Germinal center (tissue), 1 donor: ENCODE data around the gene MAPRE2.

Experiments used
- DNase-seq: peaks from one replicate; pipeline ENCODE4 v3.0.0; 2012; ENCODE audit warnings: mixed read lengths, low spot score

MAPRE2 gene

DNA sequence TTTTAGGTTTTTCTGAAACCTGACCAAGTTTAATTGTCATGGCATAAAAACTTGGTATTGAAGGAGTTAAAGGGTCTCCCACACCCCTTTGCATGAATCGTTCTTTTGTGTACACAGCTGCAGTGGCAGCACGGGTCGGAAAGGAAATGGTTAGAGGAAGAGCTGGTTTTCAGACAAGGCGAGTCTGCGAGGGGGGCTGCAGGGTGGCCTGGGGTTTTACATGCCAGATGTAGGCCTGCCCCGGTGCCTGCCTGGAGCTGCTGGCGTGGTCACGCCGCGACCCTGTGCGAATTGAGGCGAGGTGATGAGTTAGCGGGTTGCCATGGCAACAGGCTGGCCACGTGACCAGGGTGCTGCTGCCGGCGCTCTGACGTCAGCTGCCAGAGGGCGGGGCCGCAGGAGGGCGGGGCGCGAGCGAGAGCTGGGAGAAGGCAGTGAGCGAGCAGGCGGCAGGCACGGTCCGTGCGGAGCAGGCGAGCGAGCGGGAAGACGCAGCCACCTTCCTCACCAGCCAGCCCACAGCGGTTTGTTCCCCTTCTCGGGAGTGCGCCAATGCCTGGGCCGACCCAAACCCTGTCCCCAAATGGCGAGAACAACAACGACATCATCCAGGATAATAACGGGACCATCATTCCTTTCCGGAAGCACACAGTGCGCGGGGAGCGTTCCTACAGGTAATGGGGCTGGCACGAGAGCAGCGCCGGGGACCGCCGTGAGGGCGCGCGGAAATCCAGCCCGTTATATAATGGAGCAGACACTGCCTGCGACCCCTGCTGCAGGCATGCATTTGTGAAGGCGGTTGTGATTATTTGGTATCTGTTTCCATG is at the start of gene MAPRE2:
Gene MAPRE2 (plus strand): TSS at position 426 of the 827 bp plus-strand sequence. CDS start 127 bp downstream, at position 553.
- peak; percentile 97 for DNase-seq

DNA sequence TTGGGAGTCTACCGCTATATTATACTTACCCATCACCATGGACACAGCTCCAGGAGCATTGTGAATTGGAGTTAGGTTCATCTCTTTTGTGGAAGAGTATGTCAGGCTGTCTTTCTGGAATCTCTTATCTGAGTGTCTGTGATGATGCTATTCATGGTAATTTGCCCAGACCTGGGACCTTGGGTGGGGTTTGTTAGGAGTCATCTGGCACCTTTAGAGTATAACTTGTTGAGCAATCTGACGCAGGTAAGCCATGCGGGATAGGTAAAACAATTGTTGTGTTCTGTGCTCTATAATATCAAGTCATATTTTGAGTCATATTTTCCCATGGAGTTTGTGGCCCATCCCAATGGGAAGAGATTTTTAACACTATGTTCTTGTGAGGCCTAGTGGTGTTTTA is 49.7 kb upstream of the MAPRE2 start:
- DNase-seq, result no peak

DNA sequence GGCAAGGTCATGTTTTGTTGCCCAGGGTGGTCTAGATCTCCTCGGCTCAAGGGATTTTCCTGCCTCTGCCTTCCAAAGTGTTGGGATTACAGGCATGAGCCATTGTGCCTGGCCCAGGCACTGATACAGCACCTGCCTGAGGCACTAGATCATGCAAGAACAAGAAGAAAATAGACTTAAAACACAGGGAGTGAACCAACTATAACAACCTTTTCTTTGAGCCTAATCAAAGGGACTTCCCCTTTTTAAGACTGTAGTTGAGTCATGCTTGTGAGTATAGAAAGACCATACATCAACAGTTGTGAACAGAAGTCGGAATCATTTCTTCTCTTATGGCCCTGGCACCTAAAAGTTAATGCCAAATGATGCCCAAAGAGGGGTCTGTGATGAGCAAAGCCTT is 47.9 kb upstream of the MAPRE2 start:
- no peak for DNase-seq

DNA sequence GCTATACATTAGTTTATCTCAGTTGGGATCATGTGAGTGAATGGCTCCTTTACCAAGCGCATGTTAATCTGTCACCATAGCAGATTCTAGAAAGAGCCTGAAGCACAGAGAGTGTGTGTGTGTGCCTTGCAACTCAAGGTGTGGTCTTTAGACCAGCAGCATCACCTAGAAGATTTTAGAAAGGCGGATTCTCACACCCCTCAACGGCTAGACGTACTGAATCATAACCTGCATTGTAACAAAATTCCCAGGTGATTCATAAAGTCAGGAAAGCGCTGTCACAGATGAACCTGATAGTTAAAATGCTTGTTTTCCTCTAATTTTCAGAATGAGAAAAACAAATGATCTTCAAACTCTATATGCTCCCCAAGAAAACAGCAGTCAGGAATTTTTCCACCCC is 45.5 kb upstream of the MAPRE2 start:
- no peak for DNase-seq

DNA sequence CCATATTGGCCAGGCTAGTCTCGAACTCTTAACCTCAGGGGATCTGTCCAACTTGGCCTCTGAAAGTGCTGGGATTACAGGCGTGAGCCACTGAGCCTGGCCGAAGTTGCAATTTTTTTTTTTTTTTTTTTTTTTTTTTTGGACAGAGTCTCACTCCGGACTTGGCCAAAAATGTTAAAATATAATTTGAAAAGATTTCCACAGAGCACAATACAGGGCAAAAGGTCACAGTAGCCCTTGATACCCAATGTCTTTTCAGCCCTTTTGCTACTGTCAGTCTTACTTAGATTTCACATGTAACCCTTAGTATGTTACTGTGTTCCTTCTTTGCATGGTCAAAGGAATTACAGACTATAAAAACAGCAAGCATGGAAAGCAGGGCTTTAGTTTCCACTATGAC is 42.6 kb upstream of the MAPRE2 start:
- no peak for DNase-seq

DNA sequence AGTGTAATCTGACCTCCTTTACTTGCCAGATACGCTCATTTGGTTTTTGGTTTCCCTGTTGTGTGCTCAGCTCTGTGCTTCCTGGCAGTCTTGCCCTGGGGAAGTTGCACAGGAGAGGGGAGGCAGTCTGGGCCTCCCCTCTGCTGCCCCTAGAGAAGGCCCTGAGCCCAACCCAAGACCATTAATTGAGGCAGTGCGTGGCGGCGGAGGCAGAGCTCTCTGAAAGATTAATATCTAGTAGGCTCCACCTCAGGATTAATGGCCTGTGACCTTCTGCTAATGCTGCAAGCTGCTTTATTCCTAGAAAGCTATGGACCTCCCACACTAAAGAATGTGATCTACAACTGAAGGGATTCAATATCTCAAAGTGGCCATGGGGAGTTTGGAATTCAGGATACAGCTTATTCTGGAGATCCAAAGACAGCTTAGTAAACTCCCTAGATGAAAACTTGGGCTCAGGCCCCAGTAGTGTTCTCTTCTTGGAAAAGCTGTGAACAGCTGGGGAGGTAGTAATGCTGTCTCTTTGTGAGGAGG is 41.4 kb upstream of the MAPRE2 start:
- no peak for DNase-seq

DNA sequence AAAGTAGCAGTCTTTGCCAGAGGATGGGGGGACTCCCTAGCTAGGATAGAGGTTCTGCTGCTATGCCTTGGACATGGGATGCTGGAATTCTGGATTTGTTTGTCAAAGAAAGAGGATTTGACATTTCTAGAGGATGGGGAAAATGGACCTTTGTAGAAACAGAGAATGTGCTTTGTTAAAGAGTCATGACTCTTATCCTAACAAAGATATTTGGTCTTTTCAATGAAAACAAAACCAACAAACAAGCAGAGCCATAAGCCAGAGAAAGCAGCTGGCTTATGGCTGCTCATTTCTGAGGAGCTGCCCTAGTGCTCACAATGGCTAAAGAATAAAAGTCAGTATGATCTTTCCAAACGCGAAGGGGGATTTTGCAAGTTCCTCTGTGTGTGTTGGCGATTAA is 40.8 kb upstream of the MAPRE2 start:
- DNase-seq, result no peak

DNA sequence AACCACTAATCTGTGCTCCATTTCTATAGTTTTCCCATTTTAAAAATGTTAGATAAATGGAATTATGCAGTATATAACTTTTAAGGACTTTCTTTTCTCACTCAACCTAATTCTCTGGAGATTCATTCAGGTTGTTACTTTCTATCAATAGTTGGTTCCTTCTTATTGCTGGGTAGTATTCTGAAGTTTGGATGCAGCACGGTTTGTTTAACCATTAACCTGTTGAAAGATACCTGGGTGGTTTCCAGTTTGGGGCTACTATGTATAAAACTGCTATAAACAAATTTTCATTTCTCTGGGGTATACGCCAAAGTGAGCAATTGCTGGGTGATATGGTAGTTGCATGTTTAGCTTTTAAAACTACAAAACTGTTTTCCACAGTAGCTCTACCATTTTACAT is 39.1 kb upstream of the MAPRE2 start:
- no peak for DNase-seq

DNA sequence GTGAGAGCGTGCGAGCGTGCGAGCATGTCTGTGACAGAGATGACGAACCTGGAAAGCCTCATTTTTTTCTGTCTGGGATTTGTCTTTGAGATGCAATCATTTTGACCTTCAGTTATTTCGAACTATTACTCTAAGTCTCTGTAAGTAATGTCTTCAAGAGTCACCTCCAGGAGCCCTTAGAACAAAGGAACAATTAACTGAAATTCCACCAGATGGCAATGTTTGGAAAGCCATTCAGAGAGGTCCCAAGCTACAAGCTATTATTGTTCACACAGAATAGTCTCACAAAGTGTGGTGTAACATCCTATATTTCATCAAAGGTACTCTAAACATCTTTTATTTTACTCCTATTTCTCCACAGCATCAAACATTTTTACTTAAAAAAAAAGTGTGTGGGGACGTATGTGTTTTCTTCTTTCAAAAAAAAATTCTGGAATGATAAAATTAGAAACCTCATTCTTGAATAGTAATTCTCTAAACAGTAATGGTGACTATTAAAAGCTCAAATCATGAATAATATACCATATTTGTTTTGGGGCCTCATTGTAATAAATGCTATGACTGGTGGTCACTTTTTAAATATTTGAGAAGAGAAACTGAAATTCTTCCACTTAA is 35.1 kb upstream of the MAPRE2 start:
- DNase-seq, result peak; percentile 59

DNA sequence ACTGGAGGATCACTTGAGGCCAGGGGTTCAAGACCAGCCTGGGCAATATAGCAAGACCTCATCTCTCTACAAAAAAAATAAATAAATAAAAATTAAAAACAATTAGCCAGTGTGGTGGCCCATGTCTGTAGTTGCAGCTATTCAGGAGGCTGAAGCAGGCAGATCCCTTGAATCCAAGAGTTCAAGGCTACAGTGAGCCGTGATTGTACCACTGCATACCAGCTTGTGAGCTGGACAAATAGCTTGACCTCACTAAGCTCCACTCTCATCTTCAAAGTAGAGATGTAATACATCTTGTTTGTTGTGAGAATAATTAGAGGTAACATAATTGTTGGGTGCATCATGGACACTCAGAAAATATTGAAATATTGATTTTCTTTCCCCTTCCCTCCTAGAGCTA is 31.1 kb upstream of the MAPRE2 start:
- no peak for DNase-seq

DNA sequence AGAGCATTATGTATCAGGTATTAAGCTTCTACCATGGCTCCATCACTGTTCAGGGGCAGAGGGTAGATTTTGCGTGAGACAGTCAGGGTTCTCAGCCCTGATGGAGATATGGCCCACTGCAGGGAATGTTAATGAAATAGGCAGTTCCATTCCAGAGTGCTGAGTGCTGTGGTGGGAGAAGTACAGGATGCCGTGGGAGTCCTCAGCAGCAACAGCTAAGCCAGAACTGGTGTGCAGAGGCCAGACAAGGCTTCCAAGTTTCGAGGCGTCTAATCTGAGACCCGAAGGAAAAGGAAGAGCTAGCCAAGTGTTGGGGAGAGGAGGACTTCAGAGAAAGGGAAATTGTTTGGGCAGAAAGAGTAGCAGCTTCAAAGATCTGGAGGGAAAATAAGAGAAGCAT is 30.2 kb upstream of the MAPRE2 start:
- DNase-seq, result no peak

DNA sequence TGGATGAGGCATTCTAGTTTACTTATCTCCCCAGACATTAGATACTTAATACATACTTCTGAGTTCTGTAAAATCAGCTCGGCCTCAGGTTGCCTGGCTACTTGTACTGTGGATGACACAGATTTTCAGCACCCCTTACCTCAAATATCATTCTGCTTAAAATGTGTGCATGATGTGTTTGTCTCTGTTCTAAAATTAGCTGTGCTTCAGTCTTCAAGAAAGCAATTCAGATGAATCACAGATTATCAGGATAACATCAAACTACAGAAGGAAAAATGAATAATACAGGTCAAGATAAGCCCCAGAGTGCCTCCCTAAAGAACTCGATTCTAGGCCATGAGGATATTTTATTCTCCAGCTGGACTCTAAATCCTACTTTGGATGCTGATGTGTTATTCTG is 21.3 kb upstream of the MAPRE2 start:
- no peak for DNase-seq

DNA sequence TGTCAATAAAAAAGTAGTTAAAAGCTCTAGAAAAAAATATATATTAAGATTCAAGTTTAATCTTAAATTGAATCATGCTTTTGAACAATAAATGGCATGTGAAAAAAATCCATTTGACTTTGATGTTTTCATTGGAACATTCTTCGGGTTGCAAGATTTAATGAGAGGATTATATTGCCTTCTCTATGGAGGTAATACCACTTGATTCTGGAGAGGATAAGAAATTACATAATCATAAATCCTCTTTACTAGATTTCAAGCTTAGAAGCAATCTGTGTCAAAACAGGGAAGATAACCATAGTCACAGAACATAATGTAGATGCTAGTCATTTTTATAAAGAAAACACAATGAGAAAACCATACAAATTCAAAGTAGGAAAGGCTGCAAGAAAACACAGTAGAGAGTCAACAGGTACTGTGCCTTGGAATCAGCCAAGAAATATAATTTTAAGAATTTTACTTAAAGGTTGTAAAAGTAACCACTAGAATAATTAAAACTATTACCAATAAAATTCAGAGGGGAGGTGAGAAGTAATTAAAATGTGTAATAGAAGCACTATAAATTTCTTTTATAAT is 18.7 kb upstream of the MAPRE2 start:
- DNase-seq, result no peak

DNA sequence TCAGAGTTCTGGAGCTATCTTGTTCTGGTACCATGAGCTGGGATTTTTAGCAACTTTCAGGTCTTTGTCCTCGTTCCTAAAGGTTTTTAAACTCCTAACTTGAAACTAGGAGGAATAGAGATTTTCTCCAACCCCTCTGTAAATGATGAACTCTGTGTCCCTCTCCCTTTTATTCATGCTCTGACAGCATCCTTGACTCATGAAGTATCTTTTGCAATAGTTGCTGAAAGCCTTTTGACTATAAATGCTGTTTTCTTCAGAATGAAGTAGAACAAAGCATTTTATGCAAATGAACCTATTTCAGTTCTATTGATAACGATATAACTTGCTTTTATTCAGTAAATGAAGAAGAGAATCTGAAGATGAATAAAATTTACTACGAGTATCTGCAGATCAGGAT is 17.0 kb upstream of the MAPRE2 start:
- no peak for DNase-seq

DNA sequence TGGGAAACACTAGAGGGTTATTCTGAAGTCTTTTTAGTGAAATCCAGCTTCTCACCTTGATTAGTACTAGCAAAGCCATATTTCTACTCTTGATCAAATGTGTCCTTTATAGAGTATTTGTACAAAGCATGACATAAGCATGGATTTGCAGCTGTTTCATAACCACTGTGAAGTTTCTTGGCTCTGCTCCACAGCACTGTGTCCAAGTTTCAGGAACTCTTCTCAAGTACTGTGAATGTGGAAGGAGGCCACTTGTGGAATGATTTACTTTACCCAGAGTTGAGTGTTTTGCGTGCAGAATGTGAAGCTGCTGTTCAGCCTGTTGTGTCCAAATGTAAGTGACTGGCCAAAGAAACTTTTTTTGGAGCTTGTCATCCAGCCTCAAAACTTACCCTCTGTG is 16.2 kb upstream of the MAPRE2 start:
- DNase-seq, result no peak

DNA sequence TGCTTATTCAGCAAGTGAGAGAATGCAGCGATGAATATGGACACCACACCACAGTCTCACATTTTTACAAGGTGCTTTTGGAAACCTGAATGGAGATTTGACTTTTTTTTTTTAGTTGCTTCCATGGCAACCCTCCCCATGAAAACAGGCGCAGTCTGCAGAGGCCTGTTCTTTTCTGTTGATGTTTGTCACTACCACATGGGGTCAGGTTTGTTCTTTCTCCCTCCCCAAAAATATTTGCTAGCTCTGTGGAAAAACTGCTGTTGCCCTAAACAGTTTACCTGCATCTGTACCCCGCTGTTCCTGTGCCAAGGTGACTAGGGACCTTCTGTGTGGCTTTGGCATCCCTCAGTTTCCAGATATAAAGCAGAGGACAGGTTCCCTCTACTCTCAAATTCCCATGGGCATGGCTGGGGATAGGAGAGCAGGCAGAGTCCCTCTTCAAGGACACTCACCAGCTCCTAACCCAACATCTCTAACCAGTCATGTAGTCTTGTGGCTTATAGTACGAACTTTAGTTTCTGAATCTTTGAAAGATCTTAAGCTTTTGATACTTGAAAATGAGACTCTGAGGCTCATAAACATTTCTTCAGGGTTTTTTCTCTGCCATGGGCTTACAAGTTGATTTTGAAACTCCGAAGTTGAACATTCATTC is 14.7 kb upstream of the MAPRE2 start:
- peak; percentile 22 for DNase-seq

DNA sequence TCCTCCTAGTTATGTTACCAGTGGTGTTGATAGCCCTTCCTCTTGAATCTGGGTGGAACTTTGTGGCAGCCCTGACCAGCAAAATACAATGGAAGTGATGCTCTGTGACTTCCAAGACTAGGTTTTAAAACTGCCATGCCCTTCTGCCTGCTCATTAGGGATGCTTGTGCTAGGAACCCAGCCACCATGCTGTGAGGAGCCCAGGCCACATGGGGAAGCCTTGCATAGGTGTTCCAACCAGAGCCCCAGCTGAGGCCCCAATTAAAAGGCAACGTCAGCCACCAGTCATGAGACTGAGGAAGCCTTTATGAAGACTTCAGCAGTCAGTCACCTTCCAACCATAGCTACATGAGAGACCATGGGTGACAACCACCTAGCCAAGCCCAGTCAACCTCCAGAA is 14.0 kb upstream of the MAPRE2 start:
- DNase-seq, result no peak

DNA sequence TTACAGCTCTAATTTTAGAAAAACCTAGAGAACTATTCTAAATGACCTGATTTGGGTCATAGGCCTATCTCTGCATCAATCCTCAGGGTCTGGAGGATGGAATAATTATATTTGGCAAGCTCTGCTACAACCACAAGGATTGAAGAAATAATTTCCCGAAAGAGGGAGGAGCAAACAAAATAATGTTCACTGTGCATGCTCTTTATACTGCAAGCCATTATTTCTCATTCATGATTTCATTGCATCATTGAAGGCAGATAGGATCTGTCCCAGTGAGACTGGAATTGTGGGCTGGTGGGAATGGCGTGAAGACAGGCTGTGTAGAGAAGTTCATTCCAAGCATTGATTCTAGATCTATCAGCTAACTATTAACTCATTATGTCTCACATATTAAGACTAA is 12.7 kb upstream of the MAPRE2 start:
- DNase-seq, result no peak

DNA sequence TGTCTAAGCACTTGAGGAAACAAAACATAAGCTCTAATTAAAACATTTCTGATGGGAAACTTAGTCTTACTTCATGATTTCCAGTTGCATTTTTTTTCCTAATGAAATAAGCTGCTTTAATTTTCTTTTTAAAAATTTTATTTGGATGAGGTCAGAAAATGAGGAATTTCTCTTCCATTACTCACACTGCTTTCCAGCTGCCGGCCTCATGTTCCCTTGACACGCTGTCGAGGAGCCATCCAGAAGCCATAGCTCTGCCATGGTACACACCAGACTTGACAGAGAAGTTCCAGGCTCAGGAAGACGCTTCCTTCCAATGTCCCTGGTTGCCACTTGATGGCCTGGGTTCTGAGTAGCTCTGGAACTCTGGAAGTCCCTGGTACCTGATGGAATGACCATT is 12.1 kb upstream of the MAPRE2 start:
- DNase-seq, result no peak

DNA sequence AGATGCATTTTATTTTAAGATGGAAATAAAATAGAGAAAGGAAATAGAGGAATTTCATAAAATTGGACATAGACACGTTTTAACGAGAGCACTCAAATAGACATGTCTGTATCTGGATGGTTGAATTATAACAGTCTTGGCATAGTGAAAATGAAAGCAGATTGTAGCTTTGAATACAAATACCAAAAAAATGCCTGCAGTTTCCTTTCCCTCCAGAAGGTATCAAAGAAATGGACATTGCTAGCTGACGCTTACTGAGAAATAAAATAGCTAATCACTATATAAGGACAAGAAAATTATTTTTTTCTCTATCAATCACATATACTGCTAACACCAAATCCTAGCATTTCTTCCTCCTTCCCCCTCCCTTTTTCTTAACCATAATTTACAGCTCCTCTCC is 11.4 kb upstream of the MAPRE2 start:
- peak; percentile 28 for DNase-seq

DNA sequence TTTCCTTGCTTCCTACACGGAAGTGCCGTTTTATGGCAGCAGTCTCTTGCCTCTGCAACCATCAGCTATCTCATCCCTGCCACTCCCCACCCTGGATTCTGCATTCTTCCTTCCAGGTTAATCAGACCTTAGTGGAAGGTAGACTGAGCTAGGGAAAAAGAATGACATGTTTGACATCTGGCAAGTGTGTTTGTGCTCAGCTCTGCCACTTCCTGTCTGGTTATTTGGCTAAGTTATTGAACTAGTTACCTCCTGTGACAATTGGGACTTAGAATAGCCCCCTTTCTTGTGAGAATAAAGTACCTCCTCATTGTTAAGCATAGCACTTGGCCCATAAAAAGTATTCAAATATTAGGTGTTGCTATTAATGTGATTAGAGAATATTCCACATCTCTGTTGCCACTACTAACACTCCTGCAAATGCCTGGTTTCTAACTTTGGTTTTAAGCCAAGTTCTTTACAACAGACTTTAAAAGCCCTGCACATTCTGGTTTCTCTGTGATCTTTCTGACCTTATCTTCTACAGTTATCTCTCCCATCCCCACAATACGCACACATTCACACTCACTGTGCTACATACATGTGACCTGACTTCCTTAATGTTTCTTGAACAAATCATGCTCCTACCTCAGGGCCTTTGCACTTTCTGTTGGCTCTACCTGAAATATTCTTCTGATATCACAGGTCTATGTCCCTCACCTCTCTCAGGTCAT is 10.8 kb upstream of the MAPRE2 start:
- DNase-seq, result no peak

DNA sequence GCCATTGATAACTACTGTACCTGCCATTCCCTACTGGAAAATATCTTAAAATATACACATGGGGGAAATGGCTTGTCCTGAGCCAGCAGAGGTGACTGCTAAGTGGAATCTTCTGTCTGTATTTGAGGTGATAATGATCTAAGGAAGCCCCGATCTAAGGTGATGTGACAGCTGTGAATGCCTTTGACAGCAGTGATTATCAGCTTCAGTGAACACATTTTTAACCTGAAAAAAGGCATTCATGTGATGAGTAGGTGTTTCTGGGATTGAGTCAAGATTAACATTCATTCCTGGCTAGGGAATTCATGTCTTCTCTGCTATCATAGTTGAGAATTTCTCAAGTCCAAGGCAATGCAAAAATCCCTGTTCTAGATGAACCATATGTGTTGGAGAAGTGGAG is 9.1 kb upstream of the MAPRE2 start:
- no peak for DNase-seq
